ENCODE results near the gene GFOD2.

Gene GFOD2

DNA sequence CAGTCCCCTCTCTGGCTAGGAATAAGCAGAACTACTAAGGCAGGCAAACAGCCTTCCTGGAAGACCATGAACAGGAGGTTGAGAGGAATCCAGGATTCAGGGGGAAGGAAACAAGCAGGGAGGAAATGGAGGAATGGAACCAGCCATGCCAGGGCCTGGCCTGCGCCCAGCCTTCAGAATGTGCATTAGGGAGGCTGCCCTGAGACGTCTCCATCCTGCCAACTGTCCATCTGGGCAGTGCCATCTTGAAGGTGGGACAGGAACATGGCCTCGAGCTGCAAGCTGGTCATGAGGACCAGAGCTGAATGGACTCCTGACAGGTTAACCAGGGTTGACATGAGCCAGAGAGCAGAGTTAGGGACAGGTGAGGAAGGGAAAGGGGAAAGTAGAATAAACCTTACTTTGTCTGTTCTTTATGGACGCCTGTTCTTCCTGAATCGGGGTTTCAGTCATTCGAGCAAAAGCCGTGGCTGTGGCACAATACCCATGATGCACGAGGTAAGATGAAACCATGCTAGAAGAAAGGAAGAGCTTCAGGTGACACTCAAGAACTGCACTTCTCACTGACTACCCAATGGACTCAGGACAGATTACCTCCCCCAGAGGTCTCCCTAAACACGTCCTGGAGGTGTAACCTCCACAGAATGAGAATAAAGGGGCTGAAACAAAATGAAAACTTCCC is 12.1 kb upstream of the GFOD2 start:
- DNase-seq, result no peak

DNA sequence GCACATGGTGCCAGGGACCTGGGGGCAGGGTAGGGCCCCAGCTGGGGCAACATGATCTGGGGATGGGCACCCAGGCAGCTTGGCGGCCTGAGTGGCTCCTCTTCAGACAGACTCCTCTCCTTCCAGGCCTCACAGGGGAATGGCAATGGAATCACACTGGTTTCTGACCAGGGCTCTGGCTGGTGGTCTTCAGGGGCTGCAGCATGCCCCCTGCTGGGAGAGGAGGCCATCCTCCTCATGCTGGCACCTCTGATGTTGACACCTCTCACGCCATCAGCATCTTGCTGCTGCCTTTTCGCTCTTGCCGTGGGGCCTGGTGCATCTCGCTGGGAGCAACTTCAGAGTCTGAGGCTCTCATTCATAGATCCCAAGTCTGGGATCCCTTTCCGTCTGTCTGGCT is 11.2 kb upstream of the GFOD2 start:
- no peak for DNase-seq

DNA sequence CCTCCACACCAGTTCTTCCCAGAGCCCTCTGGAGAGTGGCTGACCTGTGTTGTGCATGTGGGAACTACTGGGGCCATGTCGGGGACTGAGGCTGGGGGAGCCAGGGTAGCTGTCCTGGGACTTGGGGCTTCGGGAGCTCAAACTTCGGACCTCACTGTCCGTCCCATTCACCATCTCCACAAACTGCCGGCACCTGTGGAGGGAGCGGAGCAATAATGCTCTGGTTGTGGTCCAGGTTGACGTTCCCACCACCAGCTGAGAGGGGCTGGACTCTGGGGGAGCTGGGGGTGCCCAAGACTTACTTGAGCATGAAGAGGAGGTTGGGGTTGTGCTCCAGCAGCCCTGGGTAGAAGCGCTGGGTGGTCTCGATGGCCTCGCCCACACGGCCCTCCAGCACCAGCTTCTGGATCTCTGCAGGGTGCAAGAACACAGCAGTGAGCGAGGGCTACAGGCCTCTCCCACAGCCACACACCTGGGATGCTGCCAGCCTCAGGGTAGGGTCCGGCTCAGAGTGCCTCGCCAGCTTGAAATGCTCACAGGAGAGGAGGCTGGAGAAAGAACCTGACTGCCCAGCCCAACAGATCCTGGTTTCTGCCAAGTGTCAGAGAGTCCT is 10.6 kb upstream of the GFOD2 start:
- no peak for DNase-seq

DNA sequence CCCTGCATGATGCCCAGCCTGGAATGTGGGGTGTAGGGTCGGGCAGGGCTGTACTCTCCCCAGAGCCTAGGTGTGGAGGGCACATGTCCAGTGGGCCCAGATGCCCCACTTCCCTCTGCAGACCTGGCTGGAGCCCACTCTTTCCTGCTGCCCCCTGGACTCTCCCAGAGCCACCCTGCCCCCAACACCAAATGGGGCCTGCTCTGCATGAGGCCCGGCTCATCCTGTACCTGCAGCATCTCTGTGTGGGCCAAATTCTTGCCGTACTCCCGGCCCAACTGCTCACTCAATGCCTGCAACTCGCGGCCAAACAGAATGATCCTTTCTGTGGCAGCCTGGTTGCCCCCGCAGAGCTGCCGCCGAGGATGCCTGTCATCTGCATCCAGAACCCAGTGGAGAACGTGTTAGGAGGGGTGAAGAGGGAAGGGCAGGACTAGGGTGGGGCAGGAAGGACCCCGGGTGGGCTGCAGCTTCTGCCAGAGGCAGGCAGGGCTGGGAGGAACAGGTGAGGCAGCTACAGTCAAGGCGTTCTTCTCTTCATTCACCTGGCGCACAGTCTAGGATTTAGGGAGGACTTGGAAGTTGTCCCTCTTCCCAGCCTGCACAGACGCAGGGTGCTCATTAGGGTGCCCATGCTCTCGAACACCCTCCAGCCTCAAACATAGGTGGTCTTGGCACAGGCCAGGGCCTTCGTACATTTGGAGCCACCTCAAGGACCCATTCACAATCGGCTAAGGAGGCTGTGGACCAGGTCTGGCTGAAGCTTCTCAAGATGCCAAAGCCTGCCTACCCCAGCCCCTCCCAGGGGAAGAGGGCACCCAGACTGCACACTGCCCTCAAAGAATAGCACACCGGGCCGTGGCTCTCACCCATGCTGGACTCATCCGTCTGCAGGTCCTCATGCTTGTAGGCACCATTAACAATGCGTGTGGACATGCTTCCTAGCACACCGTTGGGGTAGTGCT is 8.7 kb upstream of the GFOD2 start:
- DNase-seq, result no peak

DNA sequence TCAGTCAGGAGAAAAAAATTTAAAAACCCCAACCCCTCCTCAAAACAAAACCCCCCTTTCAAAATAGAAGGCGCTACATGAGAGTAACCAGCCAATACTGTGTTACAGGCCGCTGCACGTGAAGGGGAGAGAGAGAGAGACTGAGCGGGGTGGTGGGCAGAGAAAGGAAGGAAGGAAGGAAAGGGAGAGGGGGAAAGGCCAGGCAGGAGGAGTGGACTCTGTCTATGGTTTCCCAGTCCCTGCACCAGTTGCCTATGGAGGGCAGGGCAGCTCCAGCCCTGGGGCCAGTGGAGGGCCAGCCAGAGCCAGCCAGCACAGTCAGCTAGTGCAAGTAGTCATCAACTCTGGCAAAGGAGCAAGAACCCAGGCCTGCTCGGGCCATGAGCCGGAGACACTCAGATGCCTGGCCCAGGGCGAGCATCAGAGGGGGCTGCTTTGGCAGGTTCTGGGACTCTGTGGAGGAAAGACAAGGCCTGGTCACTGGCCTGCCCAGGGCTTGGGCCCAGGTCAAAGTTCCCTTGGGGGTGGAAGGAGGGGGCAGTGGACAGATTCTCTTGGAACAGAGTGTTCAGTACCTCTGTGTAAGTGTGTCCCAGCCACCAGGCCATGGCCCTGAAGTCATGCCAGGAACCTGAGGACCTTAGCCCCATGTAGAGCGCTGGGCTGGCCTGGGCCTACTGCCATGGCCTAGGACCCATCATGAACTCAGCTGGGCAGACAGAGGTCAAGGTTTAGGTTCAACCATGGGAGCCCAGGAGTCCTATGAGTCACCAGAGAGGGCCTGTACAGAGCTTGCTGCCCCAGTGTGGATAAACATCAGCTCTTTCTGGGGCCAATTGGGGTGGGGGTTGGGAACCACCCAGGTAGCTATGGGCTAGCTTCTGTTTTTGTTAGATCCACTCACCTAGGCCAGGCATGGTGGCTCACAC is 7.3 kb upstream of the GFOD2 start:
- DNase-seq, result no peak

DNA sequence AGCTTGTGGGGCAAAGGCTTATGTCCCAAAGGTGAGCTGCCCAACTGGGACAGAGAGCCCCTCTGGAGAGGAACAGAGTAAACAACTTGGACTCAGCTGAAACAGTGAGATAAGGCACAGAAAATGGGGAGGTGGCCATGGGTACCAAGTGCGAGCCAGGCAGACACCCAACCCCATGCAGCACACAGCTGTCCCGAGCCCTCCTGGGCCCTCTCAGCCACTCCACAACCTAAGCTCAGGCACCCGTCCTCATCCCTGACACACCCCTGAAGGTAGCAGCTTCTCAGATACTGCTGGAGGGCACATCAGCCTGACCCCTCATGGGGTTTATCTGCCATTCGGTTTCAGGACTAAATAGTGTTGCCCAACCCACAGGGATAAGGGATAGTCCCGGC is 4.8 kb upstream of the GFOD2 start:
- DNase-seq, result no peak

DNA sequence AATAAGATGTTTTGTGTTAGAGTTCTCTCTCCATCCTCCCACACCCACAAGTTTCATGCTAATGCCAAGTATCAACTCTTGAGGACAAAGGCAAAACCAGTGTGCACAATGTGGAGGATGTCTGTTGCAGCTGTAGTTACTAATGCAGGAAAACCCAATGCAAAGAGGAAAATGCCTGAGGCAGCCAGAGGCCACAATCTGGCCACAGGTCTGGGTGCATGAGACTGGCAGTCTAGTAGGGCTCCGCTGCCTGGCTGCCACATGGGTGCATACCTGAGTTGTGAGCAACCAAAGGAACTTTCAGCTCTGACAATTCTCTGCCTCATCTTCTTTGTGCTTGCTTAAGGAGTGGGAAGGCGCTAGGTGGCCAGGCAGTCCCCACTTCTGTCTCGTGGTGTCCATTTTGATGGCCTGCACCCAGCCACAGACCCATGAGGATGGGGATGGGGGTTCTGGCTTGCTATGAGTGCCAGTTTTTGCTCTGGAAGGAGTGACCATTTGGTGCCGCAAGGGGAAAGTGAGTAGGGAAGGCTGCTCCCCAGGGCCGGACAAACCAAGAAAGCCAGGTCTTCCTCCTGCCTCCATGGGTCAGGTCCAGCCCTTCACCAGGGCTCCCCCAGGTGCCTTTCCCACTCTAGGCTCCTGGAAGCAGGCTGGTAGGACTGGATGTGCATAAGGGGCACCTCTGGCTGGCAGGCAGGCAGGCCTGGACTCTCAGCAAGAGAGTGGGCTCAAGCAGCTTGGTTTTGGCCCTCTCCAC is 4.2 kb upstream of the GFOD2 start:
- DNase-seq, result peak; percentile 89

DNA sequence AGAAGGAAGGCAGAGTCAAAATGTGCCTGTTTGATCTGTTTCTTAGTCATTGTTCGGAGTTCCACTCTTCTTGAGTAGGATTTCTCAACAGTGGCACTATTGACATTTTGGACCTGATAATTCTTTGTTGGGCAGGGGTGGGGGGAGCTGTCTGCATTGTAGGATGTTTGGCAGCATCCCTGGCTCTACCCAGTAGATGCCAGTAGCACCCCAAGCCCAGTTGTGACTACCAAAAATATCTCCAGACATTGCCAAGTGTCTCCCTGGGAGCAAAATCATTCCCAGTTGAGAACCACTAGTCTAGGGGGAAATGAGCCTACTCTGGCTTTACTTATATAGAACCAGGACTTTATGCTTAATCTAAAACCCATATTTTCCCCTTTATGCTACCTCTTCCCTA is 1.1 kb upstream of the GFOD2 start:
- DNase-seq, result no peak

DNA sequence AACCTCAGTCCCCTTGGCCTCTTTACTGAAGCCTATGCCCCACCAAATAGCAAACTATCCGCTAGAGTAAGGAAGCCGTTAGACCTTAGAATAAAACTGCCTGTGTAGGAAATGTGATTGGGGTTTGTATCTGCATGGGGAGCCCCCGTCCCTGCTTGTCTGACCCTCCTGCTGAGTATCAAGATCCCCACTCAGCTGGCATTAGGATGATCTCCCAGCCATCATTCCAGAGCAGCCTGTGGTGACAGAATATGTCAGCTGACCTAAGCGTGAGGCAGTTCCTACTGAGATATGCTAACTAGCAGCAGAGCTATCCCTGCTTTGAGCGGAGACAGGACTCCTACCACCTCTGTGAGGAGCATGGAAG is 645 bp upstream of the GFOD2 start:
- DNase-seq, result peak; percentile 75

DNA sequence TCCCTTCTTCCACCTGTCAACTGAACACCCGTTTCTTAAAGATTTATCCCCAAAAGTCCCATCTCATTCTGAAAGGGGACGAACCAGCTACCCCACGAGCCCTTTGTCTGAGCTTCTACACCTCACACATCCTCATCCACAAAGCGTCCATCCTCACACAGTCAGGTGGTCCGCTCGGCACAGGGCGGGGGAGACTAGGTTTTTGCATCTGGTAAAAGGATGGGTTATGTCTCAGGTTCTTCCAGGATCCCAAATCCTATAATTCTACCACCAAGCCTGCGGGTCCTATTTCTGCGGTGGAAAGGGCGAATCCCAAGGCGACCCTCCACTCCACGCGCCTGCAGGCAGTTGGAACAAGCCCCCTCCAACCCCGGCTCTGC is 458 bp downstream of the GFOD2 start:
- no peak for DNase-seq

DNA sequence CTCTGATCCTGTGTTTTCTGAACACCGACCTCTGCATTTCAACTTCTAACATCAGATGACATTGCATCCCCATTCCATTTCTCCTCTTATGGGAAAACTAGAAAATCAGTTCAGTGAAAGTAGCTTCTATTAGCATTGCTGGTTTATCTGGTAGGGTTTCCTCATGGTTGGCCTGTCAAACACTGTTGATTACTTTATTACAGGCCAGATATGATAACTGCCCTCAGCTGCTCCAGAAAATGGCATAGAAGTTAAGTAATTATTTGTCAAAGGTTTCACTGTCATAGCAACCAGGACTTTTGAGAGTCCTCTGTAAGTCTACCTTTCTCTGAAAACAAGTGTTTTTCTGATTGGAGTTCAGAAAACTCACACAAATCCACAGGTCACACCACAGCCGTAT is 3.0 kb downstream of the GFOD2 start:
- DNase-seq, result no peak

DNA sequence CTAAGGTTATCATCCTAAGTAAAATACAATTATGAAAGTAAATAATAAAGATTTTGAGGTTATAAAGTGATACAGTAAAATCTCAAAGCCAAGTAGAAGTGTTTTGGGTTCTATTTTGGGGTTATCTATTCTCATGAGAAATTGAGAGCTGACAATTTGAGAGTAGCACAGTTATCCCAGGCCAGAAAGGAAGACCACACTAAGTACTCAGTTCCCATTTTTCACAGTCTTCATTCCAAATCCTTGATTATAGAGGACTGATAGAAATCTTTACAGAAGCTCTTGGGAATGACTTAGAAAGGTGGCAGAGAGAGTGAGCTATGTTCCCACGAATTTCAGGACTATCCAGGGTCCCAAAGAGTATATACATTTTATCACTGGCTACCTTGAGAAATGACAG is 4.6 kb downstream of the GFOD2 start:
- DNase-seq, result no peak

DNA sequence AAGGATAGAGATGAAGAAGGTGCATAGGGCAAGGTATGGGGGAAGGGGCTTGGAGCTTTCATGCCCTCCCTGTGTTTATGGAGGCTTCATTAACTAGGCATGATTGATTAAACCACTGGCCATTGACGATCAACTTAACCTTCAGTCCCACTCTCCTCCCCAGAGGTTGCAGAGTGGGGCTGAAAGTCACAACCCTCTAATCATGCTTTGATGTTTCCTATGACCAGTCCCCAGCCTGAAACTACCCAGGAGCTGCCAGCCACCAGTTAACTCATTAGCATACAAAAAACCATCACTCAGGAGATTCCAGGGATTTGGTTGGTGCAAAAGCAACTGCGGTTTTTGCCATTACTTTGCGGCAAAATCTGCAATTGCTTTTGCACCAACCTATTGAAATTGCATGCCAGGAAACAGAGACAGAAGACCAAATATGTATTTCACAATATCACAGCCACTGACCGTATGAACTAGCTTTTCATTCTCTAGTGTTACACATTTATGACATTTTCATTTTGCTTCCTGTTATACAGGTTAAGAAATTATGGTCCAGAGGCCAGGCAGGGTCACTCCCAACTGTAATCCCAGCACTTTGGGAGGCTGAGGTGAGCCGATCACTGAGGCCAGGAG is 5.4 kb downstream of the GFOD2 start:
- no peak for DNase-seq

DNA sequence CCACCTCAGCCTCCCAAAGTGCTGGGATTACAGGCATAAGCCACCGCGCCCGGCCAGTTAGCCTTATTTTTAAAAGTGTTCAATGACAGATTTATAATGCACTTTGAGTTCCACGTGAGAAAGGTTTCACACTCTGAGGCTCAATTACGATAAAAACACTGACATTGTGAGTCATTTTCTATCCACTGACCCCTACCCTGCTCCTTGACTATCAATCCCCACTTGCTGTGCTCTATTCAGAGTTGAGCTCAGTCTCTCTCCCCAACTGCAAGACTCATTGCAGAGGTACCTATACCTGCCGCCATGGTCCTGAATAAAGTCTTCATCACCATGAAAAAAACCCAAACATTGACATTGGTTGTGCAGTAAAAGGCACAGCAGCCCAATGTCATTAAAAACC is 8.5 kb downstream of the GFOD2 start:
- DNase-seq, result no peak

DNA sequence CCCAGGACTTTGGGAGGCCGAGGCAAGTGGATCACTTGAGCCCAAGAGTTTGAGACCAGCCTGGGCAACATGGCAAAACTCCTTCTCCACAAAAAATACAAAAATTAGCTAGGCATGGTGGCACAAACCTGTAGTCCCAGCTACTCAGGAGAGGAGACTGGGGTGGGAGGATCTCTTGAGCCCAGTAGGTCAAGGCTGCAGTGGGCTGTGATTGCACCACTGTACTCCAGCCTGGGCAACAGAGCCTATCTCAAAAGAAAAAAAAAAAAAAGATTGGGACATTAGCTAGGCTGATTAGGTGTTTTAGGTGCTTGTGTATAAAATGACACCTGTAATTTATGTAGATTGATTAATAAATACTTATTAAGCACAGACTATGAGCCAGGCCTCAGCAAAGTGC is 10.1 kb downstream of the GFOD2 start:
- no peak for DNase-seq

DNA sequence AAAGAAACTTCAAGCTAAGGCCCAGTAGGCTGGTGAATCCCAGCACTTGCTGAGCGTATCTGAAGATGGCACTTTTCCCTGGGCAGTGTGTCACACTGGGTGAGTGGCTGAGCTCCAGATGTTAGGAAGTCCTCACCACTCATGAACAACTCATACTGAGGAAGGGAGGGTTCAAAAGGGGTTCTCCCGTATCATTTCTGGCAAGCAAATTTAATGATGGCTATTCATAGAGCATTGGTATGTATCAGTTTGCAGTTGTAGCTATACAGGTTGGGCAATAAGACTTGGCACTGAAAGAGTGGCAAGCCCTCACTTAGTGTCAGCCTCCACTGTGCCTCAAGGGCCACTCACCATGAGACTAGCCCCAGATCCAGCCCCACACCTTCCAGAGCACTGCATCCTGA is 10.7 kb downstream of the GFOD2 start:
- DNase-seq, result no peak

DNA sequence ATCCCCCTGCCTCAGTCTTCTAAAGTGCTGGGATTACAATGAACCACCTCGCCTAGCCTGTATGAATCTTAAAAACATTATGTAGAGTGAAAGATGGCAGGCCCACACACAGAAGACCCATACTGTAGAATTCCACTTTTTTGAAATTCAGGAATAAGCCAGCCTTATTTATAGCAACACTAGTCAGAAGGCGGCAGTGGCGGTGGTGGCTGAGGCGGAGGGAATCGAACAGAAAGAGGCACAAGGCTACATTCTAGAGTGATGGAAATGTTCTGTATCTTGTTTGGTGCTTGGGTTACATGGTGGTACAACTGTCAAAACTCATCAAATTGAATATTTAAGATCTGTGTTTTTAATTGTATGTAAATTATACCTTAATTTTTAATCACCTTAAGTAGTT is 11.3 kb downstream of the GFOD2 start:
- no peak for DNase-seq

DNA sequence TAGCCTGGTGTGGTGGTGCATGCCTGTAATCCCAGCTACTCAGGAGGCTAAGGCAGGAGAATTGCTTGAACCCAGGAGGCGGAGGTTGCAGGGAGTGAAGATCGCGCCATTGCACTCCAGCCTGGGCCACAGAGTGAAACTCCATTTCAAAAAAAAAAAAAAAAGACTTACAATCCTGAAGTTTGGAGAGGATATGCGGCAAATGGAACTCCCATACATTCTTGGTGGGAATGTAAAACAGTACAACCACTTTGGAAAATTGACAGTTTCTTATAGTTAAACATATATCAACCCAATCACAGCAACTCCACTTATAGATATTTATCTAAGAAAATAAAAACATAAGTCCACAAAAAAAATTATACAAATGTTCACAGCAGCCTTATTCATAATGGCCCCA is 11.9 kb downstream of the GFOD2 start:
- no peak for DNase-seq

DNA sequence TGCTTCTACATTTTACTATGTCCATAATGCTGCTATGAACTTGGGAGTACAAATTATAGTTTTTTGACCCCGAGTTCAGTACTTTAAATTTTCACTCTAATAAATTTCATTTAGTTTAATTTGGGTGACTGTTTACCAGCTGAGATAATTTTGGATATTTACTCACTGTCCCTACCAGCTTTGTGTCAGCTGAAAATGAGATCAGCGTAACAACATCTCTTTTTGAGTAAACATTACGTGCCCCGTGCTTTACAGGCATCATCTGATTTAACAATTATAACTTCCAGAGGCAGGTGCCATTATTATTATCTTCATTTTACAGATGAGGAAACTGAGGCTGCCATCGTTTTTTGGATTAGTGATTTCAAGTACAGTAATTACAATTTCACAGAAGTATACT is 15.0 kb downstream of the GFOD2 start:
- no peak for DNase-seq

DNA sequence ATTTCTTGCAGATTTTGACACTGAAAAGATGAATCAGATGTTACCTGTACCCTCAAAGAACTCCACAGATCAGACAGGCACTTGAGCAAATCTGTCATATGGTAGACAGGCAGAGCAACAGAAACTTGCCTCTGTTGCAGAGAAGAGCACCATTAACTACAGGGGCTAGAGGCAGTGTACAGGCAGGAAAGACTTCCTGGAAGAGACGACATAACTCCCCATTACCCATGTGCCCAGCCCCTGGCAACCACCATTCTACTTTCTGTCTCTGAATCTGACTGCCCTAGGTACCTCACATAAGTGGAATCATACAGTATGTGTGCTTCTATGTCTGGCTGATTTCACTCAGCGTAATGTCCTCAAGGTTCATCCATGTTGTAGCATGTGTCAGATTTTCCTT is 15.5 kb downstream of the GFOD2 start:
- DNase-seq, result no peak

DNA sequence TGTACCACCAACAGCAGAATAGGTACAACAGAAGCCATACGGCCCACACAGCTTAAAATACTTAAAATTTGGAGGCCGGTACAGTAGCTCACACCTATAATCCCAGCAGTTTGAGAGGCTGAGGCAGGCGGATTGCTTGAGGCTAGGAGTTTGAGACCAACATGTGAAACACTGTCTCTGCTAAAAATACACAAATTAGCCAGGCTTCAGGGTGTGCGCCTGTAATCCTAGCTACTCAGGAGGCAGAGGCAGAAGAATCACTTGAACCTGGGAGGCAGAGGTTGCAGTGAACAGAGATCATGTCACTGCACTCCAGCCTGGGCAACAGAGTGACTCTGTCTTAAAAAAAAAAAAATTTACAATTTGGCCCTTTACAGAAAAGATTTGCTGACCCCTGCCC is 17.0 kb downstream of the GFOD2 start:
- DNase-seq, result no peak

DNA sequence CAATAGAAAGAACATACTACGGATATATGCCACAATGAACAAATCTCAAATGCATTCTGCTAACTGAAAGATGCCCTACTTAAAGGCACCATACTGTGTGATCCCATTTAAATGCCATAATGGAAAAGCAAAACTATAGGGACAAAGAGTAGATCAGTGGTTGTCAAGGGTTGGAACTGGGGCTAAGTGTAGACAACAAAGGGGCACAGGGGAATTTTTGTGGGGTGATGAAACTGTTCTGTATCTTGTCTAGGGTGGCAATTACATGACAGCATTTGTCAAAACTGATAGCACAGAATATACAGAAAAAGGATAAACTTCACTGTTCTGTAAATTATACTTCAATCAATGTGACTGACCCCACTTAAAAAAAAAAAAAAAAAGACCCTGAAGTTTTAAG is 17.7 kb downstream of the GFOD2 start:
- no peak for DNase-seq
